NT2/D1 (cell line): ENCODE results near the gene FAM107A.

Experiments used
- DNase-seq: peaks from one replicate; pipeline ENCODE4 v3.0.0-alpha.2; 2011; ENCODE audit warnings: low read depth, low spot score
- H3K27me3 ChIP-seq: 2 replicates; pipeline ENCODE4 v1.6.0; 2011; ENCODE audit warnings: mild to moderate bottlenecking; ENCODE audit not compliant: insufficient read length, insufficient read depth
- H3K36me3 ChIP-seq: 2 replicates; pipeline ENCODE4 v1.6.1; 2011; ENCODE audit warnings: mild to moderate bottlenecking, low read length, mixed read lengths; ENCODE audit not compliant: insufficient read depth, insufficient read length
- H3K4me1 ChIP-seq: 2 replicates; pipeline ENCODE4 v1.5.1; 2011; ENCODE audit not compliant: insufficient read depth, insufficient read length
- H3K4me3 ChIP-seq: 2 replicates; pipeline ENCODE4 v1.5.1; 2011; ENCODE audit warnings: low read depth; ENCODE audit not compliant: insufficient read length
- H3K9ac ChIP-seq: 2 replicates; pipeline ENCODE4 v1.6.0; 2011; ENCODE audit warnings: low read depth; ENCODE audit not compliant: insufficient read length
- H3K9me3 ChIP-seq: 2 replicates; pipeline ENCODE4 v1.5.1; 2011; ENCODE audit warnings: mild to moderate bottlenecking, low read length; ENCODE audit not compliant: insufficient read depth
- SUZ12 ChIP-seq: IDR thresholded peaks from 2 replicates; pipeline ENCODE4 v1.6.1; 2011; ENCODE audit not compliant: insufficient read length, insufficient read depth; ENCODE audit errors: extremely low read depth
- YY1 ChIP-seq: IDR thresholded peaks from 2 replicates; pipeline ENCODE4 v1.6.1; 2011; ENCODE audit not compliant: insufficient read length, insufficient read depth
- ZNF274 ChIP-seq: IDR thresholded peaks from 2 replicates; pipeline ENCODE4 v1.6.1; 2011; ENCODE audit warnings: mild to moderate bottlenecking, low read depth, low read length

Gene FAM107A

GRCh38 chr3:58521917-58522631 lies 55.1 kb downstream of the FAM107A start:
- H3K27me3 ChIP-seq = no peaks in the 10 kb centered on the region
- H3K9me3 ChIP-seq = no peaks in the 10 kb centered on the region
- H3K36me3 ChIP-seq = no peaks in the 10 kb centered on the region
- no peak overlapping the region for H3K4me3 ChIP-seq
- DNase-seq = no peak
- TF ChIP-seq YY1 (no peak), ZNF274 (no peak), SUZ12 (no peak)
- no peak overlapping the region for H3K9ac ChIP-seq
- H3K4me1 ChIP-seq = peaks cover 24% of the 10 kb centered on the region

- no peaks in the 10 kb centered on the region for H3K36me3 ChIP-seq
- no peak overlapping the region for H3K4me3 ChIP-seq
- no peak overlapping the region for H3K9ac ChIP-seq
- no peaks in the 10 kb centered on the region for H3K9me3 ChIP-seq
- H3K4me1 ChIP-seq = peaks cover 20% of the 10 kb centered on the region
- TF ChIP-seq YY1 = no peak
- TF ChIP-seq ZNF274 = no peak
- TF ChIP-seq SUZ12 = no peak
- DNase-seq = no peak
- no peaks in the 10 kb centered on the region for H3K27me3 ChIP-seq
Observed at GRCh38 chr3:58521336-58521670, 55.9 kb downstream of the FAM107A start.

- no peak overlapping the region for H3K9ac ChIP-seq
- TF ChIP-seq ZNF274 (no peak), YY1 (no peak), SUZ12 (no peak)
- no peak overlapping the region for H3K4me3 ChIP-seq
Observed at GRCh38 chr3:58520403-58521335, 56.5 kb downstream of the FAM107A start.

GRCh38 chr3:58519668-58520402 lies 57.4 kb downstream of the FAM107A start:
- H3K27me3 ChIP-seq = no peaks in the 10 kb centered on the region
- no peak for TF ChIP-seq YY1
- no peak for TF ChIP-seq SUZ12
- no peak for TF ChIP-seq ZNF274
- no peaks in the 10 kb centered on the region for H3K9me3 ChIP-seq
- peaks cover 17% of the 10 kb centered on the region for H3K4me1 ChIP-seq
- no peaks in the 10 kb centered on the region for H3K36me3 ChIP-seq
- no peak for DNase-seq
- H3K9ac ChIP-seq = peak overlapping the region; percentile 33
- no peak overlapping the region for H3K4me3 ChIP-seq

More at GRCh38 chr3:58520403-58521335, 56.5 kb downstream of the FAM107A start:
- Histone ChIP-seq H3K4me1 (peaks cover 17% of the 10 kb centered on the region), H3K36me3 (no peaks in the 10 kb centered on the region), H3K9me3 (no peaks in the 10 kb centered on the region), H3K27me3 (no peaks in the 10 kb centered on the region)
- DNase-seq = no peak

GRCh38 chr3:58518291-58518789 lies 58.9 kb downstream of the FAM107A start:
- no peaks in the 10 kb centered on the region for H3K27me3 ChIP-seq

GRCh38 chr3:58514405-58514804 lies 62.8 kb downstream of the FAM107A start:
- Histone ChIP-seq H3K4me3 (no peak overlapping the region), H3K9ac (no peak overlapping the region), H3K36me3 (no peaks in the 10 kb centered on the region), H3K27me3 (no peaks in the 10 kb centered on the region), H3K9me3 (no peaks in the 10 kb centered on the region), H3K4me1 (no peaks in the 10 kb centered on the region)
- TF ChIP-seq ZNF274 = no peak
- no peak for TF ChIP-seq SUZ12
- no peak for TF ChIP-seq YY1
- DNase-seq = no peak

More at GRCh38 chr3:58518291-58518789, 58.9 kb downstream of the FAM107A start:
- no peaks in the 10 kb centered on the region for H3K36me3 ChIP-seq
- H3K4me3 ChIP-seq = no peak overlapping the region
- TF ChIP-seq SUZ12 (no peak), ZNF274 (no peak), YY1 (no peak)
- no peak overlapping the region for H3K9ac ChIP-seq
- DNase-seq = no peak
- no peaks in the 10 kb centered on the region for H3K9me3 ChIP-seq
- peaks cover 11% of the 10 kb centered on the region for H3K4me1 ChIP-seq
